Progenitor cell of endocrine pancreas (in vitro differentiated cells): Measurements from ENCODE around the gene ZNF185. TPM values are rescaled to one million over a fixed set of nuclear protein-coding genes. Genes with fewer than 3 reads are reported as not detected.

Experiments
- DNase-seq: peaks from one replicate; pipeline ENCODE4 v3.0.0; 2021; ENCODE audit warnings: low spot score; ENCODE audit not compliant: unreplicated experiment
- H3K27ac Mint-ChIP-seq: 2 replicates; pipeline ENCODE4 v1.8.0; 2021; ENCODE audit warnings: mild to moderate bottlenecking, moderate library complexity, mixed read lengths
- H3K27me3 Mint-ChIP-seq: 2 replicates; pipeline ENCODE4 v1.8.0; 2021; ENCODE audit warnings: mixed read lengths
- H3K36me3 Mint-ChIP-seq: 2 replicates; pipeline ENCODE4 v1.8.0; 2022; ENCODE audit warnings: mixed read lengths; ENCODE audit not compliant: insufficient read depth
- H3K4me1 Mint-ChIP-seq: 2 replicates; pipeline ENCODE4 v1.8.0; 2021; ENCODE audit warnings: low read depth, mixed read lengths
- H3K4me3 Mint-ChIP-seq: 2 replicates; pipeline ENCODE4 v1.8.0; 2021; ENCODE audit warnings: low read depth, mild to moderate bottlenecking, moderate library complexity, mixed read lengths
- H3K9me3 Mint-ChIP-seq: 2 replicates; pipeline ENCODE4 v1.8.0; 2021; ENCODE audit warnings: low read depth, mixed read lengths
- total RNA-seq: library from RNA; stranded (reverse); gene quantifications from 2 replicates; pipeline ENCODE4 v1.2.1, GENCODE V29; 2021
- TF ChIP-seq, protein P1 (sequence below): fragments of 200-600 bp; sonication (generic); IDR thresholded peaks from one replicate; pipeline ENCODE4 v1.5.0; 2021; ENCODE audit warnings: antibody characterized with exemption, mild to moderate bottlenecking; ENCODE audit not compliant: unreplicated experiment

Gene ZNF185
- total RNA-seq, 1 donor from 2014 or later, result 10.1 TPM

DNA sequence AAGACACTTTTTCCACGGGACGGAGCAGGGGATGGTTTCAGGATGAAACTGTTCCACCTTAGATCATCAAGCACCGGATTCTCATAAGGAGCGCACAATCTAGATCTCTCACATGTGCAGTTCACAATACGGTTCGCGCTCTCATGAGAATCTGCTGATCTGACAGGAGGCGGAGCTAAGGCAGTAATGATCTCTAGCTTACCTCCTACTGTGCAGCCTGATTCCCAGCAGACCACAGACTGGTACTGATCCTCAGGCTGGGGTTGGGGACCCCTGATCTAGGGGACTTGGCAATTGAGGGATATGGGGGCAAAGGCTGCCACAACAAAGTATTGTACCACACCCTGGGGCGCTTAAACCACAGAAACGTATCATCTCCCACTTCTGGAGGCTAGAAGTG lies 25.7 kb downstream of the ZNF185 start:
- H3K9me3 Mint-ChIP-seq, result peaks cover 3% of the 10 kb centered on the region
- no peak overlapping the region for H3K27ac Mint-ChIP-seq
- no peaks in the 10 kb centered on the region for H3K27me3 Mint-ChIP-seq

DNA sequence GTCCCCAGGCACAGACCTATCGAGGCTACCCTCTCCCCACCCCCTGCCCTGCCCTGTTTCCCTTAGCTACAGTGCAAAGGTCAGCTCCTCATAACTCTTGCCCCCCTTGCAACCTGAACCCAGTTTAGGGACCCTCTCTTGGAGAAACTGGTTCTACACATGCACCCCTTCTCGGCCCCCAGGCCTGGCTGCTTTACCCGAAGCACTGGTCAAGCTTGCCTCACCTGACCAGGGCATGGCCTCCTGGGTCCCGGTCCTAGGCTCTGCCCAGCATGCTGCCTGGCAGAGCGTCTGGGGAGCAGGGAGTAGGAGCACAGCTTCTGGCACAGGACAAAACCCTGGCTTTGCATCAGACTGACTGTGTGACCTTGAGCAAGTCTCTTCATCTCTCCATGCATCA lies 28.0 kb downstream of the ZNF185 start:
- peaks cover 1% of the 10 kb centered on the region for H3K4me1 Mint-ChIP-seq
- TF ChIP-seq, protein P1, sequence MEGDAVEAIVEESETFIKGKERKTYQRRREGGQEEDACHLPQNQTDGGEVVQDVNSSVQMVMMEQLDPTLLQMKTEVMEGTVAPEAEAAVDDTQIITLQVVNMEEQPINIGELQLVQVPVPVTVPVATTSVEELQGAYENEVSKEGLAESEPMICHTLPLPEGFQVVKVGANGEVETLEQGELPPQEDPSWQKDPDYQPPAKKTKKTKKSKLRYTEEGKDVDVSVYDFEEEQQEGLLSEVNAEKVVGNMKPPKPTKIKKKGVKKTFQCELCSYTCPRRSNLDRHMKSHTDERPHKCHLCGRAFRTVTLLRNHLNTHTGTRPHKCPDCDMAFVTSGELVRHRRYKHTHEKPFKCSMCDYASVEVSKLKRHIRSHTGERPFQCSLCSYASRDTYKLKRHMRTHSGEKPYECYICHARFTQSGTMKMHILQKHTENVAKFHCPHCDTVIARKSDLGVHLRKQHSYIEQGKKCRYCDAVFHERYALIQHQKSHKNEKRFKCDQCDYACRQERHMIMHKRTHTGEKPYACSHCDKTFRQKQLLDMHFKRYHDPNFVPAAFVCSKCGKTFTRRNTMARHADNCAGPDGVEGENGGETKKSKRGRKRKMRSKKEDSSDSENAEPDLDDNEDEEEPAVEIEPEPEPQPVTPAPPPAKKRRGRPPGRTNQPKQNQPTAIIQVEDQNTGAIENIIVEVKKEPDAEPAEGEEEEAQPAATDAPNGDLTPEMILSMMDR, result no peak
- H3K9me3 Mint-ChIP-seq, result peaks cover 6% of the 10 kb centered on the region
- H3K4me3 Mint-ChIP-seq, result no peak overlapping the region
- no peak overlapping the region for H3K27ac Mint-ChIP-seq
- H3K36me3 Mint-ChIP-seq, result peaks cover 4% of the 10 kb centered on the region
- no peak for DNase-seq
- no peaks in the 10 kb centered on the region for H3K27me3 Mint-ChIP-seq

More for the DNA sequence above, 25.7 kb downstream of the ZNF185 start:
- TF ChIP-seq, protein P1, result no peak
- Mint-ChIP-seq H3K36me3 (peaks cover 4% of the 10 kb centered on the region), H3K4me3 (no peak overlapping the region), H3K4me1 (peaks cover 1% of the 10 kb centered on the region)
- no peak for DNase-seq

DNA sequence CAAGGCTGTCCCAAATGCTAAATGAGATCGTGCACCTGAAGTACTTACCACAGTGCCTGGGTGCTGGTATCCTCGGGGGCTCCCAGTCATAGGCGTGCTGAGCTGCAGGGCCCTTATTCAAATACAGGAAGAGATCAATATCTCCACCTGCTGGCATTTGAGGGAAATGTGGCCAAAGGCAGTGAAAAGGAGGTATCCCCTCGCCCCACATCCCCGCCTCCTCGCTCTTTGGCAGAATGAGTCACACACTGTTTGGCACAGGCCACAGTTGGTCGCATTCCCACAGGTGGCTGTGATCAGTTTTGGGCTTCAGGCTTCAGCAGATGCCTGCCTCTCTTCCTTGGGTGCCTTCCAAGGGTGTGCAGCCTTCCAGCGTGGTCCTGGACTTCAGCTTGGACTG lies 28.4 kb downstream of the ZNF185 start:
- DNase-seq, result peak; percentile 22
- H3K27ac Mint-ChIP-seq, result peak overlapping the region; percentile 60

DNA sequence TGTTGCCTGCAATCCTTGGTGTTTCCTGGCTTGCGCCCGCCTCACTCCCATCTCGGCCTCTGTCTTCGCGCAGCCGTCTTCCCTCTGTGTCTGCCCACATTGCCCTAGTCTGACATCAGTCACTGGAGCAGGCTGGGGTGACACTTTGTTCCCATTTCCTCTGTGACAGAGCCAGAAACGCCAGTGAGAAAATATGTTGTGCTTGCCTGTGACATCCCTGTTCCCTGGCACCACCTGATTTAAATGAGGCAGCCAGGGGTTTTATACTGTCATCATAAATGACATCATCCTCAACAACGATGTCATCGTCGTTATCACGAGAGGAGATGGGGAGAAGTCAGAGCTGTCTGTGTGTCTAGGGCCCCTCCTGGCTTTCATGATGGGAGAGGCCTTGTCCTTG lies 29.1 kb downstream of the ZNF185 start:
- Mint-ChIP-seq H3K4me3 (no peak overlapping the region), H3K9me3 (peaks cover 6% of the 10 kb centered on the region), H3K27ac (peak overlapping the region; percentile 60), H3K4me1 (peaks cover 1% of the 10 kb centered on the region), H3K36me3 (peaks cover 2% of the 10 kb centered on the region), H3K27me3 (no peaks in the 10 kb centered on the region)
- DNase-seq, result no peak
- TF ChIP-seq, protein P1, result no peak

More for the DNA sequence above, 28.4 kb downstream of the ZNF185 start:
- peaks cover 6% of the 10 kb centered on the region for H3K9me3 Mint-ChIP-seq
- H3K27me3 Mint-ChIP-seq, result no peaks in the 10 kb centered on the region
- H3K36me3 Mint-ChIP-seq, result peaks cover 2% of the 10 kb centered on the region
- H3K4me3 Mint-ChIP-seq, result no peak overlapping the region
- TF ChIP-seq, protein P1, result peak; percentile 39
- H3K4me1 Mint-ChIP-seq, result peaks cover 1% of the 10 kb centered on the region

DNA sequence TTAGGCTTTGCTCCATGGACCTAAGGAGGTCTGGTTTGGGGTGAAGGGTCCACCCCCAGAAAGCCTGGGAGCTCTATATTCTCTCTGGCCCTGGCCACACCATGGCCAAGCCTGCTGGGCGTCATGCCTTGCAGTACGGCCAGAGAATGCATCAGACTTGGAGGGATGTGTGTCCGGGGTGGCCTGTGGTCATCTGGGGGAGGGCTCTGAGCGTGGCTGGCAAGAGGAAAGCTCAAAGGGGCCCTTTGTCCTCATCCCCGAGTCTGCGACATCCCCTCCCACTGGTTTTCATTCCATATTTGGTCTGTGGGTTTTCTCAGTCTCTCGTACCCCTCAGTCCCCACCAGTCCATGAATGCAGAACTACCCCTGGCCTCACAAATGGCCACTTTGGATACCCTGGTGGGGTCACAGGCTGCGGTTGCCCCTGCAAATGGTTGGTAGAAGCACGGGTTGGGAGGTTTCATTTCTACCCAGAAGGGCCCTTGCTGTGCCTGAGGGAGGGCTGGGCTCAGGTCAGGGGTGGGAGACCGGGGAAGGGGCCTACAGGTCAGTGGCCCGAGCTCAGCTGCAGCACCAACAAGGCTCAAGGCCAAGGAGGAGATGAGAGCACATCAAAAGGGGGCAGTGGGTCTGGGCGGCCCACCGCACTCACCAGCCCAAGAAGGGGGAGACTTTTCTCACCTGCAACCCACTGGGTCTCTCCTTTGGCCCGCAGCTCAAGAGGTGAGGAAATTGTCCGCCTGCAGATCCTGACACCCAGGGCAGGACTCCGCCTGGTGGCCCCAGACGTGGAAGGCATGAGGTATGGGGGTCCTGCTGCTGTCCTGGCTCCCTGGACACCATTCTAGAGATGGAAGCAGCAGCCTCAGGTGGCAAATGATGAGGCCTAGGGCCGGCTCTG lies 30.2 kb downstream of the ZNF185 start:
- H3K27me3 Mint-ChIP-seq, result no peaks in the 10 kb centered on the region
- H3K4me3 Mint-ChIP-seq, result no peak overlapping the region
- H3K9me3 Mint-ChIP-seq, result peaks cover 6% of the 10 kb centered on the region
- H3K27ac Mint-ChIP-seq, result no peak overlapping the region
- DNase-seq, result no peak
- TF ChIP-seq, protein P1, result no peak
- H3K4me1 Mint-ChIP-seq, result peaks cover 1% of the 10 kb centered on the region
- peaks cover 2% of the 10 kb centered on the region for H3K36me3 Mint-ChIP-seq
